ENCODE measurements around the gene PECR. TPM values are rescaled to one million over a fixed set of nuclear protein-coding genes. Genes with fewer than 3 reads are reported as not detected.

PECR gene
- total RNA-seq, 1 experiment from 2014 or later, result 26.0 TPM

GRCh38 chr2:216084547-216084946, 2.9 kb upstream of the PECR start:
- Histone ChIP-seq H3K36me3 (ENCODE audit: low read depth, low read length) (no peaks in the 10 kb centered on the region), H3F3A (ENCODE audit: low read length, unreplicated experiment) (no peaks in the 10 kb centered on the region), H3K4me1 (ENCODE audit: insufficient read depth, low read length) (peaks cover 7% of the 10 kb centered on the region; the same call in 1 of the 2 replicates), H3K79me2 (ENCODE audit: low read length) (peaks cover 5% of the 10 kb centered on the region; the same call in 1 of the 2 replicates), H3K9ac (ENCODE audit: low read length) (no peak overlapping the region), H3K27ac (ENCODE audit: low read length) (no peak overlapping the region), H3K9me2 (replicated peaks; ENCODE audit: low read length) (no peaks in the 10 kb centered on the region), H3K9me3 (ENCODE audit: low read length) (no peaks in the 10 kb centered on the region), H3K27me3 (ENCODE audit: low read length) (no peaks in the 10 kb centered on the region), H4K20me1 (ENCODE audit: low read length) (no peaks in the 10 kb centered on the region), H3K4me3 (ENCODE audit: low read length) (no peak overlapping the region), H3K4me2 (ENCODE audit: low read length) (no peak overlapping the region), H2AFZ (ENCODE audit: low read length) (no peak overlapping the region)
- no peak for ATAC-seq
- TF ChIP-seq EZH2 (IDR thresholded peaks at IDR 0.05; ENCODE audit: low read length, unreplicated experiment) (no peak), EZH2phosphoT487 (IDR thresholded peaks at IDR 0.05; ENCODE audit: borderline replicate concordance, low read length) (no peak)
- TF ChIP-seq, protein P1, sequence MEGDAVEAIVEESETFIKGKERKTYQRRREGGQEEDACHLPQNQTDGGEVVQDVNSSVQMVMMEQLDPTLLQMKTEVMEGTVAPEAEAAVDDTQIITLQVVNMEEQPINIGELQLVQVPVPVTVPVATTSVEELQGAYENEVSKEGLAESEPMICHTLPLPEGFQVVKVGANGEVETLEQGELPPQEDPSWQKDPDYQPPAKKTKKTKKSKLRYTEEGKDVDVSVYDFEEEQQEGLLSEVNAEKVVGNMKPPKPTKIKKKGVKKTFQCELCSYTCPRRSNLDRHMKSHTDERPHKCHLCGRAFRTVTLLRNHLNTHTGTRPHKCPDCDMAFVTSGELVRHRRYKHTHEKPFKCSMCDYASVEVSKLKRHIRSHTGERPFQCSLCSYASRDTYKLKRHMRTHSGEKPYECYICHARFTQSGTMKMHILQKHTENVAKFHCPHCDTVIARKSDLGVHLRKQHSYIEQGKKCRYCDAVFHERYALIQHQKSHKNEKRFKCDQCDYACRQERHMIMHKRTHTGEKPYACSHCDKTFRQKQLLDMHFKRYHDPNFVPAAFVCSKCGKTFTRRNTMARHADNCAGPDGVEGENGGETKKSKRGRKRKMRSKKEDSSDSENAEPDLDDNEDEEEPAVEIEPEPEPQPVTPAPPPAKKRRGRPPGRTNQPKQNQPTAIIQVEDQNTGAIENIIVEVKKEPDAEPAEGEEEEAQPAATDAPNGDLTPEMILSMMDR (conservative IDR thresholded peaks at IDR 0.05; ENCODE audit: low read depth, low read length), result no peak
- POLR2A ChIA-PET (ENCODE audit: unreplicated experiment), result no interaction called here
- intact Hi-C loops (cut with micrococcal nuclease), result no loop called here
- CTCF ChIA-PET, result no interaction called here
- BruUV-seq (replicated peaks), result no TSS peak
- DNase-seq, result no peak

DNA sequence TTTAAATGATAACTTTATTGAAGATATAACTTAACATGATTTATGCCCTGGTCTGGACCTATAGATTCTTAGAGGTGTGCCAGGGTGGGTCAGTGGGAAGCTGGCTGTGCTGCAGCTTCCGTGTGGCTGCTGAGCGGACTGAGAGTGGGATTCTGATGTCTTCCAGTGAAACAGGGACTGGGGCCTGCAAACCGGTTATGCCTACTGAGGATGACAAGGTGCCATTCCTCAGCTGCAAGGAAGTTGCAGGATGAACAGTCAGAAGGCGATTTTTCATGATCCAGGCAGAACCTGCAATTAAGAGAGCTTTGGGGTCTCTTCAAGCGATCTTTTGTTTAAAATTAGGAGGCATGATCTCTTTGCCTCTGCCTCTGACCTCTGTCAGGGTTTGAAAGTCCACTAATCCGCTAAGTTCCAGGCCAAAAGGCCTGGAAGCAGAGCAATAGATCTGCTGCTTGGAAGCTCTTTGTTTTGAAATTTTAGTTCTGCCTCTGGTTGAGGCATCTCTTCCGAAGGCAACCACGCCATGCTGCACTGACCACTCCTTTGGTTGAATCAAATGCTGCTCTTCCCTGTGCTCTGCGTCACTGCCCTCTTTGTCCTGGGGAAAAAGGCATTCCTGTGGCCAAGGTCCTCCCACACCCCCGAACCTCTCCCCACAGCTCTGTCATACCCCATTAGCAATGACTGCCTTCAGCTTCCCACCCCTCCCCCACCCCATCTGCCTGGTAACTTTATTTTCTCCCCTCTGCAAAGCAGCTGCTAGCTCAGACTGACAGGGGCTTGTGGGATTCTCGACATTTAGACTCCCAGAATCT, 2.1 kb upstream of the PECR start:
- Histone ChIP-seq H4K20me1 (ENCODE audit: low read length) (no peaks in the 10 kb centered on the region), H3K9me3 (ENCODE audit: low read length) (no peaks in the 10 kb centered on the region), H3K27me3 (ENCODE audit: low read length) (no peaks in the 10 kb centered on the region), H3K4me1 (ENCODE audit: insufficient read depth, low read length) (peaks cover 7% of the 10 kb centered on the region; the same call in 1 of the 2 replicates), H3K9ac (ENCODE audit: low read length) (no peak overlapping the region), H3K36me3 (ENCODE audit: low read depth, low read length) (no peaks in the 10 kb centered on the region), H3K79me2 (ENCODE audit: low read length) (peaks cover 5% of the 10 kb centered on the region; the same call in 1 of the 2 replicates), H3K9me2 (replicated peaks; ENCODE audit: low read length) (no peaks in the 10 kb centered on the region), H3F3A (ENCODE audit: low read length, unreplicated experiment) (no peaks in the 10 kb centered on the region), H3K4me3 (ENCODE audit: low read length) (no peak overlapping the region), H3K27ac (ENCODE audit: low read length) (no peak overlapping the region), H3K4me2 (ENCODE audit: low read length) (no peak overlapping the region), H2AFZ (ENCODE audit: low read length) (no peak overlapping the region)
- ChIA-PET POLR2A (ENCODE audit: unreplicated experiment) (interaction anchor here (0.6 kb wide), 1 partner anchor 270 kb away, joined by 4 read pairs; no protein-coding TSS in a partner anchor), CTCF (no interaction called here)
- TF ChIP-seq, protein P1 (conservative IDR thresholded peaks at IDR 0.05; ENCODE audit: low read depth, low read length), result no peak
- TF ChIP-seq EZH2phosphoT487 (IDR thresholded peaks at IDR 0.05; ENCODE audit: borderline replicate concordance, low read length) (no peak), EZH2 (IDR thresholded peaks at IDR 0.05; ENCODE audit: low read length, unreplicated experiment) (no peak)
- DNase-seq (no peak), ATAC-seq (no peak)
- intact Hi-C loops (cut with micrococcal nuclease), result no loop called here
- no TSS peak for BruUV-seq (replicated peaks)

DNA sequence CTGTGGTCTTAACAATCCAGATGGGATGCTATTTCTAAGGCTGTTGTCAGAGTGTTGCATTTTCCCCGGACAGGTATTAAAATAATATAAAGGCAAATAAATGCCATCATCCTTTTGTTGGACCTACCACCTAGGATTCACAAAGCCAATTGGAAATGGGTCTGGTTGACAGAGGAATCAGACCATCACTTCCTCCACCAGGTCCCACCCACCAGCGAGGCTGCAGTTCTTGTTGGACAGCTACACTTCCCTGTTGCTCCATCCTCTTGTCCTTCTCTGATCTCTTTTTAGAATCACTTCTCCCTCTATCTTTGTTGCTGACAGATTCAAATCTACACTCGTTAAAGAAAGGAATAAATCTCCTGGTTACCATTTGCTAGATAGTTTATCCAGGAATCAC, 1.2 kb upstream of the PECR start:
- ATAC-seq, result no peak
- POLR2A ChIA-PET (ENCODE audit: unreplicated experiment), result no interaction called here
- no TSS peak for BruUV-seq (replicated peaks)
- Histone ChIP-seq H3K4me2 (ENCODE audit: low read length) (peak overlapping the region; percentile 96), H3K4me1 (ENCODE audit: insufficient read depth, low read length) (peaks cover 7% of the 10 kb centered on the region; the same call in 1 of the 2 replicates), H3K9ac (ENCODE audit: low read length) (no peak overlapping the region), H3K79me2 (ENCODE audit: low read length) (peaks cover 5% of the 10 kb centered on the region; the same call in 1 of the 2 replicates), H4K20me1 (ENCODE audit: low read length) (no peaks in the 10 kb centered on the region), H3K9me3 (ENCODE audit: low read length) (no peaks in the 10 kb centered on the region), H3K4me3 (ENCODE audit: low read length) (no peak overlapping the region), H3K36me3 (ENCODE audit: low read depth, low read length) (no peaks in the 10 kb centered on the region), H2AFZ (ENCODE audit: low read length) (no peak overlapping the region), H3K27me3 (ENCODE audit: low read length) (no peaks in the 10 kb centered on the region), H3K27ac (ENCODE audit: low read length) (no peak overlapping the region), H3F3A (ENCODE audit: low read length, unreplicated experiment) (no peaks in the 10 kb centered on the region), H3K9me2 (replicated peaks; ENCODE audit: low read length) (no peaks in the 10 kb centered on the region)
- CTCF ChIA-PET, result no interaction called here
- TF ChIP-seq EZH2phosphoT487 (IDR thresholded peaks at IDR 0.05; ENCODE audit: borderline replicate concordance, low read length), result no peak
- no peak for TF ChIP-seq EZH2 (IDR thresholded peaks at IDR 0.05; ENCODE audit: low read length, unreplicated experiment)
- TF ChIP-seq, protein P1 (conservative IDR thresholded peaks at IDR 0.05; ENCODE audit: low read depth, low read length), result no peak
- intact Hi-C loops (cut with micrococcal nuclease), result no loop called here
- no peak for DNase-seq
